HG03354 (cell line): ENCODE measurements around the gene CAP2.

Source experiments
- ATAC-seq: cut with Tn5 transposase; IDR thresholded peaks from one replicate; pipeline ENCODE4 v1.9.1; 2021; ENCODE audit warnings: mild to moderate bottlenecking; ENCODE audit not compliant: unreplicated experiment, poor library complexity, severe bottlenecking

CAP2 gene

DNA sequence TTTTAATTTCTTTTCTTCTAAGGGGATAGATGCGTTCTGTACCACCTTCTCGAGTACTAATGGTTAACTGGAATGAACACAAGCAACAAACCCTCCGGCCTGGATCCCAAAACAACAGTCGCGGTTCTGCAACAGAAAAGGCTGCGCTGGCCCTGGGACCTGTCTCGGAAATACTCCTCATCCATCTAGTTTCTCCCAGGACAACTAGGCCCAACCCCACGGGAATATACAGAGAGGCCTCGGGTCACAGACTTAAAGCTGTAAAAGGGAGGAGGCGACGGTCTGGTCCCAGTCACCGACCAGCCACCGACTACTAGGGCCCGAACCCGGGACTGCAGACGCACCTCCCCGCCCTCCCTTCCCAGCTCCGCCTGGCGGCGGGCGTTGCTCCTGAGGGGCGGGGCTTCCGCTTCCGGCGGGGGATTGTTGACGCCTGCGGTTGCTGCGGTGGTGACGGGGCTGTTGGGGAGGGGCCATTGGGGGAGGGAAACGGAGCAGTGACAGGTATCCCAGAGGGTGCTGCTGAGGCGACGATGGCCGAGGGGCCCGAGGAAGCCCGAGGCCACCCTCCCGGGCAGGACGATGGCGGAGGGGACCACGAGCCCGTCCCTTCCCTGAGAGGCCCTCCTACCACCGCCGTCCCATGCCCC is 206.6 kb downstream of the CAP2 start, which contains the start of gene FAM8A1:
TSS of gene FAM8A1 (plus strand) at position 426 of the 650 bp plus-strand sequence. CDS start at position 534, 108 bp downstream.
- ATAC-seq = peak; percentile 87

DNA sequence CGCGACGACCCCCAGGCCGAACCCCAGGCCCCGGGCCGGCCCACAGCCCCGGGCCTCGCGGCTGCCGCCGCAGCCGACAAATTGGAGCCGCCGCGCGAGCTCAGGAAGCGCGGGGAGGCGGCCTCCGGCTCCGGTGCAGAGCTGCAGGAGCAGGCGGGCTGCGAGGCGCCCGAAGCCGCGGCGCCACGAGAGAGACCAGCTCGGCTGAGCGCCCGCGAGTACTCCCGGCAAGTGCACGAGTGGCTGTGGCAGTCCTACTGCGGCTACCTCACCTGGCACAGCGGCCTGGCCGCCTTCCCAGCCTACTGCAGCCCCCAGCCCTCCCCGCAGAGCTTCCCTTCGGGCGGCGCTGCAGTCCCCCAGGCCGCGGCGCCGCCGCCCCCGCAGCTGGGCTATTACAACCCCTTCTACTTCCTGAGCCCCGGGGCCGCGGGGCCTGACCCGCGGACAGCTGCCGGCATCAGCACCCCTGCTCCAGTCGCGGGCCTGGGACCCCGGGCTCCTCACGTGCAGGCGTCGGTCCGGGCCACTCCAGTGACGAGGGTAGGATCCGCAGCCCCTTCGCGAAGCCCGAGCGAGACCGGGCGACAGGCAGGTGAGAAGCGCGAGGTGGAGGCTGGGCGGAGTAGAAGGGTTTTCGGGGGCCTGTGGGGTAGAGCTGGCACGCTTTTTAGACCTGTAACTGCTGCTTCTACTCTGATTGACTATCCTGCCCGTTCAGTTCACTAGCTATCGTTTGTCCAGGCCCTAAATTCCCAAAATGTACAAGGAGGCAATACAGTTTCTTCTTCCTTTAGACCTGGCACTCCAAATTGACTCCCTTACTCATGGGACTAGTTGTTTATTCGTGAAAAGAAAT is 207.4 kb downstream of the CAP2 start:
- ATAC-seq = peak; percentile 60

DNA sequence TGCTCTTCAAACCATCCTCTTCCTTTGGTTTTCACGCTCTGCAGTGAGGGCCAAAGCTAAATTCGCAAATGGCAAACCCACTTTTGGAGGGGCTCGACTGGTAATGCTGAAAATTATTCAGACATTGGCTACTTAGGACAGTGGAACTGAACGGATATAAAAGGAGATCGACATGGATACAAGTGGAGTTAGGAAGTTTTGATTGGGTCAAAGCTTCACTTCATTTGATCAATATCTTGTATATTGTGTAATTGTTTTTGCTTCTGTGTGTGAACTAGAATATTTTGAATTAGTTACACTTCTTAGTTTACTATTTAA is 207.9 kb downstream of the CAP2 start:
- ATAC-seq = no peak

DNA sequence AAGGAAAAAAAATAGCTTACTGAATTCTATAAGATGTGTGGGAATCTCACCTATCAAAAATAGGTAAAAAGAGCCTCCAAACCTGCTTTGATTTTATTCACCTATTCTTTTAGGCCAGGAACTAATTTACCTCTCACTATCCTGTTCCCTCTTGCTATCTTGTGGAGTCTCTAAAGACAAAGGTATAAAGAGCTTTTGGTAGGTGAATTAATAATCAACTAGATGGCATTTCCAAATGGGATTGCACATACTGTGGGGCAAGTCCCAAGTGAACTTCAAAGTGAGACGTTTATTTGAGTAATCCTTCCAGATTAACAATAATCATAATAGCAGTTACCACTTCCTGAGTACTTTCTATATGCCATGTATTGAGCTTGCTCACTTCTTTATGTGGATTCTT is 209.5 kb downstream of the CAP2 start:
- no peak for ATAC-seq

DNA sequence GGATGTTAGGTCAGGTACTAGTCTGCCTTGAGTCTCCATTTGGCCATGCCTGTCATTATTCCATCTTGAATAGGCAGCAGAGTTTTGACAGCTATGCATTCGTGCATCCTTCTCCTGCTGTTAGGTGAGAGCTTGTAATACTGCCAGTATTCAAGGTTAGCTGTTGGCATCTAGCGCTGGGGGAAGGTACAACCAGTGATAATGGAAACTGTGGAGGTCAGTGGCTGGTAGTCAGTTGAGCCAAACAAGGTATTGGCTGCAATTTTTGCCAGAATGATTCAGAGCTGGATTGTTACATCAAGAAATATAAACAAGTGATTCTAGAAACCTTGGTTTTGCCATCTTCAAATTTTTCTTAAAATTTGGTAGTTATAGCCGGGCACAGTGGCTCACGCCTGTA is 213.2 kb downstream of the CAP2 start:
- ATAC-seq = no peak
